Occipital lobe (tissue), 2 donors: ENCODE measurements around the gene HNRNPL. TPM values are rescaled to one million over a fixed set of nuclear protein-coding genes. Genes with fewer than 3 reads are reported as not detected.
A peak's percentile ranks its signal among the peaks of the same experiment; 100 is the strongest.
"Not testable (repeated sequence)": the region's sequence is repeated elsewhere in the genome, so short reads cannot be mapped to it uniquely, and the experiment has no call there.

Experiments
- DNase-seq: peaks from one replicate; lab custom pipeline; 2025; lab: John Stamatoyannopoulos, UW
- total RNA-seq: library from RNA; depleted of rRNA; stranded (reverse); fragments of >200 nt; gene quantifications from one replicate; pipeline ENCODE4 v1.2.3, GENCODE V29; 2014

Gene HNRNPL
- total RNA-seq, 1 donor from 2014 or later: 350 TPM

DNA sequence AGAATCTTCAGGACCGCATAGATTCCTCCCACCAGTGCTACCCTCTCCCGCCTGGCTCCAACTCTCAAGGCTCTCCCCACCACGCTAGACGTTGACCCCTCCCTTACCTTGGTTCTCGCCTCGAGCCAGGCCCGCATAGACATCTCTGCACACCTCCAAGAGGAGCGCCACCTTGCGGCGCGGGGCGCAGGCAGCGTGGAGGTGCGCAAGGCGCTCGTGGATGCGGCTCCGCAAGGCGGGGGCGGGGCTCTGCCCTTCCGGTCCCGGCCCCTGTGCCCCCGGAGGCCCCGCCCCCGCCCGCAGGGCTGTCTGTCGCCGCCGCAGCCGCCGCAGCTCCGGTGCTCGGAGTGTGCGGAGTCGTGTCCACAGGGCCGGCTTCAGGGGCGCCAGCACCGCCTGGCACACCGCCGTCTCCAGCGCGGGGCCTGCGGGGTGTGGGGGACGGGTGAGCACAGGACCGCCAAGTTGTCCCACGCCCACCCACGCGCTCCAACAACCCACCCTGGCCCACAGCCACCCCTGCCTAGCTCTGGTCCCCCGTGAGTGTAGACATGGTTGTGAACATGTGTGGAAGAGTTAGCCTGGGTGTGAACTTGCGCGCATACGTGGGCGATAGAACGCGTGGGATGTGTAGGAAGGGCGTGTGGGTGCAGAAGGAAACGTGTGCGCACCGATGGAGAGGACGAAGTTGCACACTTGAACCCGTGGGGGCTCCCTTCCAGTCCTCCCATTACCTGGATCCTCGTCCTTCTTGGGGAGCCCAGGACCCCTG lies 20.2 kb upstream of the HNRNPL start:
- peak; percentile 62 for DNase-seq

DNA sequence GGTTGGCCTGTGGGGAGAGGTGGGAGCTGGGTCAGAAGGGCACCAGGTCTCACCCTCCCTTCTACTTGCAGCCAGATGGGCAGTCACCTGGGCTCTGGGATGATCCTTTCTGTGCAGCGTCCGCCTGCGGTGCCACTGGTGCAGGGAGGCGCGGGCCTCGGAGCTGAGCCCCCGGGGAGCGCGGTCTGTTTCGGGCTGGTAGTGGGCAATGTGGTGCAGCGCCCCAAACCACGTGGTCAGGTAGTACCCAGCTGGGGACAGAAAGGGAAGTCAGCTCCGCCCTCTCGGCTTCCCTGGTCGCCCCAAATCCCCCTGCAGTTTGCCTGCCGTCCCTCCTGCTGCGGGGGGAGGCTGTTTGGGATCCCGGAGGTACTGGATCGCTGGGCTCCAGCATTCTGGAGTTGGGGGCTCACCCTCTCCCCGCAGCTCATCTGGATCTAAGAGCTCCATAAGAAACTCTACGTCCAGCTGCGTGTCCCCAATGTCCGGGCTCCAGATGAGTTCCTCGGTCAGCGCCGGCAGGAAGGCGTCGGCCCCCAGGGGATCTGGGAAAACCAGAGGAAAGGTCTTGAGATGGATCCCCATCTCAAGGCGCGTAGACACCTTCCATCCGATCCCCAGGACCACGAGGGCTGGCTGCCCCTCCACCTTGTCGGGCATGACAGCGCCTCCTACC lies 19.5 kb upstream of the HNRNPL start:
- no peak for DNase-seq

- no peak for DNase-seq
These were observed 18.8 kb upstream of the HNRNPL start for GRCh38 chr19:38868551-38868950.

DNA sequence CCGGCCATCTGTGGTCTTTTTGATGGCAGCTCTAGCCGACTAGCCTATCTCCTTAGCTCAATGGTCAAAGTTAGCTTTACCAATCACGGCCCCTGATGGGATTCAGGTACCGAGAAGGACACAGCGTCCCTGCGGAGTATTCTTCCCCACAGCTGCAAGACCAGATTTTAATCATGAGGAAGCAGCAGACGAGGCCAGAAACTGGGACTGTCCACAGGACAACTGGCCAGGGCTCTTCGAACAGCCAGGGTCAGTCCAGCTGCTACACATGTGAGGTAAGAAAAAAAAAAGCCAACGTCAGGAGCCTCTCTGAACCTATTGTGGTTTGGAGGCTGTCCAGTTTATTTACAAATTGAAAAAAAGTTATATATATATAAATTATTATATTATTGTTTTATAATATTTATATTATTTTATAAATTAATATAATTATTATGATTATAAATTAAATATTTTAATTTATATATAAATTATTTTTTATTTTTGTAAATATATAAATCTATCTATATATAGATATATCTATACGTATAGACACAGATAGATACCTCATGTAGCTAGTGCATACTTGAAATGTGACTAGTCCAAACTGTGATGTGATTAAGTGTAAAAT lies 17.5 kb upstream of the HNRNPL start:
- DNase-seq: no peak

GRCh38 chr19:38862321-38863059 lies 12.7 kb upstream of the HNRNPL start:
- no peak for DNase-seq

DNA sequence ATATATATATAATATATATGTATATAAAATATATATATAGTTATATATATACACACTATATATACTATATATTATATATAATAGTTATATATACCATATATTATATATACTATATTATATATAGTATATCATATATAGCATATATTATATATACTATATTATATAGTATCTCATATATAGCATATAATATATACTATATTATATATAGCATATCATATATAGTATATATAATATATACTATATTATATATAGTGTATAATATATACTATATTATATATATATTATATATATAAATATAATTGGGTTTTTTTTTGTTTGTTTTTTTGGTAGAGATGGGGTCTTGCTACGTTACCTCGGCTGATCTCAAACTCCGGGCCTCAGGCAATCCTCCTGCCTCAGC lies 11.6 kb upstream of the HNRNPL start:
- DNase-seq: no peak

GRCh38 chr19:38859631-38860204 lies 9.9 kb upstream of the HNRNPL start:
- DNase-seq: not testable (repeated sequence)

DNA sequence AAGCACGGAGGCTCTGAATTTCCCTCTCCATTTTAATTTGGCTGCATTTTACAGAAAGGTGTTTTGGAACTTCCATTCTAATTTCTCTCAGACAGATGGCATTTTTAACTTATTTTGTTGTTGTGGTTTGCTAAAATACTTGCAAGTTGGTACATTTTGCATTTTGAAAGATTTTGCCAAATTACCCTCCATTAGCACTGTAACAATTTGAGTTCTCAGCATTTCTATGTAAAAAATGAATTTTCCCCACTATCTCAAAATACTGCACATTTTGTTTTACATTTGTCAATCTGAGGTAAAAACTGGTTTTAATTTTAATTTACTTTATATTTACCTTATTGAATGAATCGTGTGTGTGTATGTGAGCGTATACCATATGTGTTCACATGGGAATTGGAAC lies 7.0 kb upstream of the HNRNPL start:
- no peak for DNase-seq

- DNase-seq: not testable (repeated sequence)
These were observed 6.0 kb upstream of the HNRNPL start for GRCh38 chr19:38855751-38856150.

DNA sequence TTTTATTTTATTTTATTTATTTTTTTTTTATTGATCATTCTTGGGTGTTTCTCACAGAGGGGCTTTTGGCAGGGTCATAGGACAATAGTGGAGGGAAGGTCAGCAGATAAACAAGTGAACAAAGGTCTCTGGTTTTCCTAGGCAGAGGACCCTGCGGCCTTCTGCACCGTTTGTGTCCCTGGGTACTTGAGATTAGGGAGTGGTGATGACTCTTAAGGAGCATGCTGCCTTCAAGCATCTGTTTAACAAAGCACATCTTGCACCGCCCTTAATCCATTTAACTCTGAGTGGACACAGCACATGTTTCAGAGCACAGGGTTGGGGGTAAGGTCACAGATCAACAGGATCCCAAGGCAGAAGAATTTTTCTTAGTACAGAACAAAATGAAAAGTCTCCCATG lies 5.2 kb upstream of the HNRNPL start:
- DNase-seq: not testable (repeated sequence)

DNA sequence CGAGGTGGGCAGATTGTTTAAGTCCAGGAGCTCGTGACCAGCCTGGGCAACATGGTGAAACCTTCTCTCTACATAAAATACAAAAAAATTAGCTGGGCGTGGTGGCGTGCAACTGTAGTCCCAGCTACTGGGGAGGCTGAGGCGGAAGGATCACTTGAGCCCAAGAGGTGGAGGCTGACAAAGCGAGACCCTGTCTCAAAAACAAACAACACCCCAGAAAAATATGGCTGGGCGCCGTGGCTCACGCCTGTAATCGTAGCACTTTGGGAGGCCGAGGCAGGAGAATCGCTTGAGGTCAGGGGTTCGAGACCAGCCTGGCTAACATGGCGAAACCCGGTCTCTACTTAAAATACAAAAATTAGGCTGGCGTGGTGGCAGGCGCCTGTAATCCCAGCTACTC lies 3.4 kb upstream of the HNRNPL start:
- no peak for DNase-seq

GRCh38 chr19:38852231-38853044 lies 2.7 kb upstream of the HNRNPL start:
- peak; percentile 61 for DNase-seq

DNA sequence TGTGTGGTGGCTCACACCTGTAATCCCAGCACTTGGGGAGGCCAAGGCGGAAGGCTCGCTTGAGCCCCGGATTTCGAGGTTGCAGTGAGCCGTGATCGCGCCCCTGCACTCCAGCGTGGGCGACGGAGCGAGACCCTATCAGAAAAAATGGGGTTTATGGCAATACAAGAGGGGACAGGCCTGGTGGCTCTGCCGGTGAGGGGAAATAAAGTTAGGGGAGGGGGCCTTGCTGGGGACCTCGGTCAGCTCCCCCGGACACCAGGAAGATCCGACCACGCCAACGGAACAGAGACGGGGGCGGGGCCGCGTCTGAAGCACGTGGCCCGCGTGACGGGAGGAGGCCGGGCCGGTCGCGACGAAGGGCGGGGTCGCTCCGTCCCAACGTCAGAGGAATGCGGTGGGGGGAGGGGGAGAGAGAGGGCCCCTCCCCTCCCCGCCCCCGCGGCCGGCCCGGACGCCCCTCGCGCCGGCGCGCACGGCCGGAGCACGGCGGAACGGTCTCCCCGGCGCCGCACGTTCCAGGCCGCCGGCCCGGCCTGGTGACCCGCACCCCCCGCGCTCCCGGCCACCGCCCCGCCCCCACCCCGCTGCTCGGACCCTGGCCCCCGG lies 1.9 kb upstream of the HNRNPL start:
- DNase-seq: peak; percentile 88

DNA sequence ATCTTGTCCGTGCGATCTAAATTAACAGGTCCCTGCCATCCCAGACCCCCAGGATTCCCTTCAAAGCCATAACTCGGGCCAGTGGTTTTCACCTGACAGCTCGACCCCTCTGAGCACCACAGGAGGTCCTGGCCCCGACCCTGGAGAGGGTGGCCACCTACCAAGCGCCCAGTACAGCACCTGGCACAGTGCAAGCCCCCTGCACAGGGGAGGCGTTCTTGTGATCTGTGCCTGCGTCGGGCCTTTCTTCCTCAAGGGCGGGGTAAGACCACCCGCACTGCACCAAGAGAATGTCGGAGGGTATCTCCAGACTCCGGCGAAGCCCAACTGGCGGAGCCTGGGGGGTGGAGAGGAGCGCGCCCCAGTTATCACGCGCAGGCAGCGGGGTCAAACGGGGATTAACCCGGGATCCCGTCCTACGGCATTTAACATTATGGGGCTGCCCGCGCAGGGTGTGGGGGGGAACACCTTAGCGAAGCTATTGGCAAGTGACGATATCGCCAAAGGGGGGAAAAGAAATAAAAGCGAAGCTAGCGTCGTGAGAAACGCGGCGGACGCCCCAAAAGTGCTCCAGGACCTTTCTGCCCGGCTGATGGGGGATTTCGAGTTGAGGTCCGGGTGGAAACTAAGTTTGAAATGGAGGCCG lies 1.3 kb upstream of the HNRNPL start:
- no peak for DNase-seq

- DNase-seq: no peak
These were observed 720 bp upstream of the HNRNPL start for GRCh38 chr19:38850436-38850975.

DNA sequence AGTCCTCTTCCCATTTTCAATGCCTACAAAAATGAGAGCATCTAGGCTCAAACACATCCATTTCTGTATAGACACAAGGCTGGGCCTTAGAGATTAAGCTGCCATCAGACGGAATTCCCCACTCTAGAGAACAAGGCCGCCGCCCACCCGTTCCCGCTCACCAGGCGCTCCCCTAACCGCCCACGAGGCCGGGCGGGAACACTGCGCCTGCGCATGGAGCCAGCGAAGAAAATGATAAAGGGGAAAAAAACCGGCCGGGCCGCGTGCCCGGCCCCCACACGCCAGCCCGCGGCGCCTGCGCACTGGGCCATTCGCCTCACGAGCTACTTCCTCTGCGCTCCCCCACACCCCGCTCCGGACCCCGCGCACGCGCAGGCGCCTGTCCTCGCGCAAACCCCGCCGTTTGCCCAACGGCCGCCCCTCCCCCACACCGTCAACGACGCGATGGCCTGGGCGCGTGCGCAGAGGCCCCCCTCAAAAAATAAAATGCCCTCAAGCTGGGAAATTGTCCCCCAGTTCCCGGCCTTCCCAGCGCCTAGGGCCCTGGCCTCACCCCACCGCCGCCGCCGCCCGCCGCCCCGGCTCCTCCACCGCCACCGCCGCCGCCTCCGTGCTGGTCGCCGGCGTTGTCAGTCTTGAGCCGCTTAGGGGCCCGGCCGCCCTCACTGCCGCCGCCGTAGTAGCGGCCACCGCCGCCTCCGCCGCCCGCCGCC lies 483 bp downstream of the HNRNPL start:
- peak; percentile 81 for DNase-seq

DNA sequence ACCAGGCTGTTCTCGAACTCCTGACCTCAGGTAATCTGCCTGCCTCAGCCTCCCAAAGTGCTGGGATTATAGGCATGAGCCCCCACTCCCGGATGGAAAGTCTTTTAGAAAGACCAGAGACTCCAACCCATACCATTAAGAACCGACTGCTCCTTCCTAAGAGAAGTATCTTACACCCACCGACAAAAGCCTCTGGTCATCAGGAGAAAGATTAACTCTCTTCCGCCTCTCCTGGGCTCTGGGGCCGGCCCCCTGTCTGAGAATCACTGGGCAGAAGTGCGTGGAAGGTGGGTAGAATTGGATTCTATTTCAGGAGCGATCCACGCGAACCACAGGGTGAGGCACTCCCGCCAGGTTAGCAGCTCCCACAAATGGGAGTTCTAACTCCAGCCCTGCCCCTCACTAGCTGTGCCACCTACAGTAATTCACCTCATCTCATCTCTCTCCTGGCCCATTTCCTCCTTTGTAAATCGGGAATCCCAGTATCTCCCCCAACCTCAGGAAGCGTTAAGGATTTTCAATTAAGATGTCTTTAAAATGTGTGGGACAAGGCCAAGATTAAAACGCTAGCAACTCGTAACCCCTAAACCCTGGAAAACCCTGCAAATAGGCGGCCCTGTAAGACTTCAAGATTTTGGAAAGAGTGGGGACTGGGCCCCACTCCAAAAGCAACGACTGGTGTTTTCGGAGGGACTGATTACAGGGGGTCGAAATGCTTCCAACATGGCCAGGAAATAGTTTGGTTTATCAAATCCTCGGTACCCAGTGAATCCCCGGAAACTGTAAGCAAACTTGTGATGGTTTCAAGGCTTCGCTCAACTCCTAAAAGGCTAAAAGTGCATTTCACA lies 1.3 kb downstream of the HNRNPL start:
- no peak for DNase-seq

DNA sequence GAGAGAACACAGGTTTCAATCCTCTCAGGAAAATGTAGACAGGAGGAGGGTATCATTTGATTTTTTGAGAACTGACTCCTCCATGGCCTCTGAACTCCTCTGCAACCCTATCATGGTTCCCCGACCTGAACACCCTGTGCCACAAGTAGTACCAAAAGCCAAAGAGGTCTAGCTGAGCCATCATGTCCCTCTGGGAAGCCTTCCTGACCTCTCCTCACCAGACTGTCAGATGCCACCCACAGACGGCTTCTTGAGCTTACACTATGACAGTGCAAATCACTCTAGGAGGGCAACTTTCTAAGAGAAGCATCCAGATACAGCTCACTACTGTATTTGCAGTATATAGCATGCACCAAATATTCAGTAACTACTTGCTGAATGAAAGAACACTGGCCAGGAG lies 3.7 kb downstream of the HNRNPL start:
- no peak for DNase-seq
